Measurements from ENCODE around the gene MAL.

DNA sequence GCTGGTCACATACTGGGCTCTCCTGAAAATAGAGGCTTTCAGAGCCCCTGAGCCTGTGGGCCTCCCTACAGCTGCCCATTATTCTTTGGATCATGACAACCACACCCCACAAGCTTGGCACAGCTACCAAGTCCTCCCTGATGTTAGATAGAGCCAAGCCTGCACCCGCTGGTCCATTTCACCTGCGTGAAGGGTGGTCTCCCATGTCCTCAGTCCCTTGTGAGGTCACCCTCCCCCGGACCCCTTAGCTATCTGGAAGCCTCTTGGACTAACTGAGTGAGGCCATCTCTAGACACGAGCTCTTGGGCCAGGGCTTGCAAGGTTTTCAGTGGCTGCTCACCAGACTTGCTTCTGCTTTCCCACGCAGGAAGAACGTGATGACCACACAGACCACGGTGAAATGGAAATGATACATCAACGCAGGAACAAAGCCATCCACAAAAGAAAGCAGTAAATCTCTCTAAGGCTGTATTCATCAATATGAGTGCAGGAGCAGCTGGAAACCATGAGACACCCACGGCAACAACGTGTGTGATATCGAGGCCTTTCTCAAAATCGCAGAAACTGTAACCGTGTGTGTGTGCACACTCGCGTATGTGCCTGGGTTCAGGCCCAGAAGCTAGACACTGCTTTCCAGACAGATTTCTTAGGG, 10.1 kb upstream of the MAL start:
- TF ChIP-seq, protein P1, sequence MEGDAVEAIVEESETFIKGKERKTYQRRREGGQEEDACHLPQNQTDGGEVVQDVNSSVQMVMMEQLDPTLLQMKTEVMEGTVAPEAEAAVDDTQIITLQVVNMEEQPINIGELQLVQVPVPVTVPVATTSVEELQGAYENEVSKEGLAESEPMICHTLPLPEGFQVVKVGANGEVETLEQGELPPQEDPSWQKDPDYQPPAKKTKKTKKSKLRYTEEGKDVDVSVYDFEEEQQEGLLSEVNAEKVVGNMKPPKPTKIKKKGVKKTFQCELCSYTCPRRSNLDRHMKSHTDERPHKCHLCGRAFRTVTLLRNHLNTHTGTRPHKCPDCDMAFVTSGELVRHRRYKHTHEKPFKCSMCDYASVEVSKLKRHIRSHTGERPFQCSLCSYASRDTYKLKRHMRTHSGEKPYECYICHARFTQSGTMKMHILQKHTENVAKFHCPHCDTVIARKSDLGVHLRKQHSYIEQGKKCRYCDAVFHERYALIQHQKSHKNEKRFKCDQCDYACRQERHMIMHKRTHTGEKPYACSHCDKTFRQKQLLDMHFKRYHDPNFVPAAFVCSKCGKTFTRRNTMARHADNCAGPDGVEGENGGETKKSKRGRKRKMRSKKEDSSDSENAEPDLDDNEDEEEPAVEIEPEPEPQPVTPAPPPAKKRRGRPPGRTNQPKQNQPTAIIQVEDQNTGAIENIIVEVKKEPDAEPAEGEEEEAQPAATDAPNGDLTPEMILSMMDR (IDR thresholded peaks at IDR 0.05) = no peak
- TF ChIP-seq POLR2AphosphoS5 (IDR thresholded peaks at IDR 0.05) (no peak), POLR2A (IDR thresholded peaks at IDR 0.05) (no peak)

All from prostate gland (tissue), 2 donors.